HG03439 (cell line): ENCODE results near the gene ZMIZ1.

ENCODE experiments used
- ATAC-seq: cut with Tn5 transposase; IDR thresholded peaks from one replicate; pipeline ENCODE4 v1.9.1; 2021; ENCODE audit warnings: mild to moderate bottlenecking, moderate library complexity; ENCODE audit not compliant: unreplicated experiment

The ZMIZ1 gene

GRCh38 chr10:79292891-79293746, 224.4 kb downstream of the ZMIZ1 start:
- ATAC-seq, result no peak

GRCh38 chr10:79293841-79294581, 225.2 kb downstream of the ZMIZ1 start:
- ATAC-seq, result no peak

DNA sequence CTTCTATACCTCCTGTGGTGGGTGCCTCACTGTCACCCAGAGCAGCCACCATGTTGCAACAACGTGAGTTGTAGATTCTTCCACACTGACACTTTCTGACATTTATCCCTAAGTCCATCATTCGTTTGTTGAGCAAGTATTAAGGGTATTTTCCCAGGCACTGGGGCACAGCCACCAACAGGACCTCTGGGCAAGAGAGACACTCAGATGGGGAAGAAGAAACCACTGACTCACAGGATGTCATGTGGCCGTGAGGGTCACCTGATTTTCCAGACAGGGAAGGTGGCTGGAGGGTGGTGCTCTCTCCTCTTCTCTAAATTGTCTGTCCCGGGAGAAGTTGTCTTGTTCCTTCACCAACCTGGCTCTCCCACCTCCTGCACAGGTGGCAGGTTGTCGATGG, 226.8 kb downstream of the ZMIZ1 start:
- ATAC-seq, result no peak

GRCh38 chr10:79296431-79296830, 227.7 kb downstream of the ZMIZ1 start:
- ATAC-seq, result no peak

DNA sequence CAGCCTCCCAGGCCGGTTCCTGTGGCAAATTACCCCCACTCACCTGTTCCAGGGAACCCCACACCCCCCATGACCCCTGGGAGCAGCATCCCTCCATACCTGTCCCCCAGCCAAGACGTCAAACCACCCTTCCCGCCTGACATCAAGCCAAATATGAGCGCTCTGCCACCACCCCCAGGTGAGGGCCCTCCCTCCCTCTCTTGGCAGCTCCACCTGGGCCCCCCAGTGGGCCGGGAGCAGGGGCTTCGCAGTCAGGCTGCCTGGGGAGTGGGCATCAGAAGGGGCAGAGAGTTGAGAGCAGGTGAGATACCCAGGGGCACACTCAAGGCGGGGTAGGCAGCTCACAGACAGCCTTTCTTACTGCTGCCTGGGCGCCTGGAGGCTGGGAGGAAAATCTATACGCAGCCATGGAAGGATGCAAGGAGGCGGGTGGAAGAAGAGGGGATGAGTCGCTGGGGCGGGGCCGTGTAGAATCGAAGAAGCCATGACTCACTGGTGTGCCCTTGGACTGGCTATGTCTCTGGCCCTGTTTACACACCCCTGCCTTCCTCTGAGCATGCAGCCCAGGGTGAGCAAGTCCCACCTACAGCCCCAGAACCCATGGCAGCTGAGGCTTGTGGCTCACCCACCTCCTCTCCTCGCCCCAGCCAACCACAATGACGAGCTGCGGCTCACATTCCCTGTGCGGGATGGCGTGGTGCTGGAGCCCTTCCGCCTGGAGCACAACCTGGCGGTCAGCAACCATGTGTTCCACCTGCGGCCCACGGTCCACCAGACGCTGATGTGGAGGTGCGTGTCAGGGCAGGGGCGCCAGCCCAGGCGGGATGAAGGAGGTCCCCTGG, 229.9 kb downstream of the ZMIZ1 start:
- no peak for ATAC-seq

- ATAC-seq, result no peak
Measured at GRCh38 chr10:79299397-79300241, 230.9 kb downstream of the ZMIZ1 start.

DNA sequence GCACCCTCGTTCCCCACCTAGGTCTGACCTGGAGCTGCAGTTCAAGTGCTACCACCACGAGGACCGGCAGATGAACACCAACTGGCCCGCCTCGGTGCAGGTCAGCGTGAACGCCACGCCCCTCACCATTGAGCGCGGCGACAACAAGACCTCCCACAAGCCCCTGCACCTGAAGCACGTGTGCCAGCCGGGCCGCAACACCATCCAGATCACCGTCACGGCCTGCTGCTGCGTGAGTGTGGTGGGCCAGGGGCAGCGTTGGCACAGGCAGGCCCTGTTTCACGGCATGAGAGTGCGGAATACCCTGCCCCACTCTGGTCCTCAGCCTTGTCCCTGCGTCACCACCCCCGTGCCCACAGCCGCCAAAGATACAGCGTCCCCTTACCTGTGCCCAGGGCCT, 231.9 kb downstream of the ZMIZ1 start:
- no peak for ATAC-seq

DNA sequence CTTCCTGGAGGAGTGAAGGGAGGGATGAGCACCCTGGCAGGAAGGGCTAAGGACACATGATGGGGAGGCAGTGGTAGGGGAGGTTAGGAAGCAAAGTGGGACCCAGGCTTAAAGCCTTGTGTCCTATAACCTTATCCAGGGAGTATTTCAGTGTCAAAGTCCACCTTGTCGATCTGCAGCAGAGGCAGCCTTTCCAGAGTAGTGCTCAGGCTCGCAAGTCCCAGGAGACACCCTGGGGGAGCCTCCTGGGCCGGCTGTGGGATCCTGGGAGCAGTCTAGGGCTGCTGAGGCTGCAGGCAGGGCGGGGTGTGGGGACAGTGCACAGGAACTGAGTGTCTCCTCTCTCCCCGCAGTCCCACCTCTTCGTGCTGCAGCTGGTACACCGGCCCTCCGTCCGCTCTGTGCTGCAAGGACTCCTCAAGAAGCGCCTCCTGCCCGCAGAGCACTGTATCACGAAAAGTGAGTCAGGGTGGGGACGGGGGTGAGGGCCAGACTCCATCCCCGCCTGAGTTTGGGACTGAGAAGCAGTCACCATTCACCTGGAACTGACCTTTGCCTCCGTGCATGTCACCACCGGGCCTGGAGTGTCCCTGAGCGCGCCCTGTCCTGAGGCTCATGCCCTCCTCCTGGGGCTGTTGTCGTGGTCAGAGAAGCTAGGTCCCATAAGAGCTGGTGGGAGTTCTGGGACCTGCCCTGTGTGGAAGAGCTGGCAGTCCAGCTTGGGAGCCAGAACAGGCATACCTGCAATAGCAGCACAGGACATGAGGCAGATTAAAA, 233.2 kb downstream of the ZMIZ1 start:
- ATAC-seq, result no peak

GRCh38 chr10:79303631-79304478, 235.1 kb downstream of the ZMIZ1 start:
- no peak for ATAC-seq

GRCh38 chr10:79304479-79305087, 235.8 kb downstream of the ZMIZ1 start:
- ATAC-seq, result no peak

GRCh38 chr10:79305515-79305914, 236.7 kb downstream of the ZMIZ1 start:
- no peak for ATAC-seq

GRCh38 chr10:79305988-79306387, 237.2 kb downstream of the ZMIZ1 start:
- no peak for ATAC-seq

DNA sequence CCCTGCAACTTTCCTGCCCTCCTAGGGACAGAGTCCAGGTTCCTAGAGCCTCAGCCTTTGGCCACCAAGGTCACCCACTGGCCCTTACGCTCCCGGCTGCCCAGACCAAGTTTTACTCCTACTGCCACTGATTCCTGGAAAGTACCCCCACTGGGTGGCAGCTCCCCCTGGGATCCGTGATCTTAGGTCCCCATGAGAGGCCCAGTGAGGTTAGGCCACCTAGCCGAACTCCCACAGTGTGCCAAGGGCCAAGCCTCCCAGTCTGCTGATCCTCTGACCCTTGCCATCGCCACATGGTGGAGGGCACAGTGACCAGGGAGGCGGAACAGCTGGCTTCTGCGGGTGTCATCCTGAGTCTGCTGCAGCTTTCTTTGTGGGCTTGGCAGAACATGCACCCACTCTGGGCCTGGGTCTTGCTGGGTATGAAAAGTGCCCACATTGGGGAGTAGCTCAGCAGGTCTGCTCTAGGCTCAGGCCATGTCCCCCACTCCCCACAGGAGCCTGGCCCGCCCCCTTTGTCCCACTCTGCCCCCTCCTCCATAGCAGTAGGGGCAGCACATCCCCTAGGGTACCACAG, 238.0 kb downstream of the ZMIZ1 start:
- ATAC-seq, result no peak

GRCh38 chr10:79308016-79308415, 239.2 kb downstream of the ZMIZ1 start:
- no peak for ATAC-seq

- ATAC-seq, result no peak
Measured at GRCh38 chr10:79308969-79309665, 240.4 kb downstream of the ZMIZ1 start.

GRCh38 chr10:79310200-79310865, 241.6 kb downstream of the ZMIZ1 start:
- no peak for ATAC-seq
